Lung (tissue), 12 donors: ENCODE data around the gene CLIP2. TPM values are rescaled to one million over a fixed set of nuclear protein-coding genes. Genes with fewer than 3 reads are reported as not detected.

ENCODE experiments used
- ATAC-seq: fragments of 200-7000 bp; cut with Tn5 transposase; one replicate; pipeline ENCODE4 v1.9.1; 2020; ENCODE audit warnings: moderate number of reproducible peaks; ENCODE audit not compliant: insufficient read depth, low FRiP score
- DNase-seq, 3 donors: peaks; one replicate each; pipeline ENCODE4 v3.0.0-alpha.2; 2013 to 2017
- H3K27ac ChIP-seq, 2 donors: one replicate each; pipeline ENCODE4 v1.5.1; 2013; ENCODE audit warnings: mild to moderate bottlenecking in 2 of 2, moderate library complexity in 2 of 2, control low read depth in 1 of 2, inconsistent platforms in 1 of 2, low read depth in 1 of 2, low read length in 1 of 2
- H3K27me3 ChIP-seq, 3 donors: one replicate each; pipeline ENCODE4 v1.5.1; 2013; ENCODE audit warnings: low read length in 2 of 3; ENCODE audit not compliant: control insufficient read depth in 3 of 3, insufficient read depth in 3 of 3
- H3K36me3 ChIP-seq, 4 donors: one replicate each; pipeline ENCODE4 v1.5.1; 2013; ENCODE audit warnings: low read length in 4 of 4, mild to moderate bottlenecking in 1 of 4, moderate library complexity in 1 of 4; ENCODE audit not compliant: control insufficient read depth in 4 of 4, insufficient read depth in 4 of 4
- H3K4me1 ChIP-seq, 5 donors: one replicate each; pipeline ENCODE4 v1.5.1; 2013; ENCODE audit warnings: low read length in 5 of 5, mild to moderate bottlenecking in 2 of 5, moderate library complexity in 1 of 5; ENCODE audit not compliant: control insufficient read depth in 5 of 5, insufficient read depth in 5 of 5
- H3K4me3 ChIP-seq: one replicate; pipeline ENCODE4 v1.5.1; 2013; ENCODE audit warnings: mild to moderate bottlenecking, control low read depth, moderate library complexity
- H3K9ac ChIP-seq, 2 donors: one replicate each; pipeline ENCODE4 v1.5.1; 2013; ENCODE audit warnings: low read length in 2 of 2, control low read depth in 1 of 2; ENCODE audit not compliant: insufficient read depth in 1 of 2
- H3K9me3 ChIP-seq, 4 donors: one replicate each; pipeline ENCODE4 v1.5.1; 2013; ENCODE audit warnings: low read length in 3 of 4, mild to moderate bottlenecking in 1 of 4, moderate library complexity in 1 of 4; ENCODE audit not compliant: control insufficient read depth in 4 of 4, insufficient read depth in 3 of 4
- WGBS, 2 donors: extraction: QIAGEN DNeasy Blood & Tissue Kit; methylation state at CpG; one replicate each; pipeline ENCODE4 v1.1.7; 2013; 5-methylcytosine and 5-hydroxymethylcytosine counted together
- polyA plus RNA-seq, 2 donors: library from polyadenylated mRNA; stranded (reverse); fragments of 200-250 nt; gene quantifications; one replicate each; pipeline ENCODE4 v1.2.1, GENCODE V29; 2013
- total RNA-seq, 2 donors: library from RNA; depleted of rRNA in 1 of 2; stranded (reverse); fragments of >200 nt in 1 of 2; gene quantifications; one replicate each; pipeline ENCODE4 v1.2.1, GENCODE V29; 2014 to 2021
- TF ChIP-seq, protein P1 (sequence below): IDR thresholded peaks from 2 replicates; pipeline ENCODE4 v1.5.1; 2012; ENCODE audit warnings: mild to moderate bottlenecking; ENCODE audit errors: control extremely low read depth, extremely low read depth
- donor health status: control.
- donor health status: control.
- donor health status: Bipolar disorder and iron deficiency.
- donor health status: healthy.
- donor health status: DM: yes; HTN: yes; CAD: no.

The CLIP2 gene
- total and polyA plus RNA-seq, 4 donors, result 7.9 to 27.0 (median 14.9) TPM

GRCh38 chr7:74371381-74372341, 82.5 kb downstream of the CLIP2 start:
- TF ChIP-seq, protein P1, sequence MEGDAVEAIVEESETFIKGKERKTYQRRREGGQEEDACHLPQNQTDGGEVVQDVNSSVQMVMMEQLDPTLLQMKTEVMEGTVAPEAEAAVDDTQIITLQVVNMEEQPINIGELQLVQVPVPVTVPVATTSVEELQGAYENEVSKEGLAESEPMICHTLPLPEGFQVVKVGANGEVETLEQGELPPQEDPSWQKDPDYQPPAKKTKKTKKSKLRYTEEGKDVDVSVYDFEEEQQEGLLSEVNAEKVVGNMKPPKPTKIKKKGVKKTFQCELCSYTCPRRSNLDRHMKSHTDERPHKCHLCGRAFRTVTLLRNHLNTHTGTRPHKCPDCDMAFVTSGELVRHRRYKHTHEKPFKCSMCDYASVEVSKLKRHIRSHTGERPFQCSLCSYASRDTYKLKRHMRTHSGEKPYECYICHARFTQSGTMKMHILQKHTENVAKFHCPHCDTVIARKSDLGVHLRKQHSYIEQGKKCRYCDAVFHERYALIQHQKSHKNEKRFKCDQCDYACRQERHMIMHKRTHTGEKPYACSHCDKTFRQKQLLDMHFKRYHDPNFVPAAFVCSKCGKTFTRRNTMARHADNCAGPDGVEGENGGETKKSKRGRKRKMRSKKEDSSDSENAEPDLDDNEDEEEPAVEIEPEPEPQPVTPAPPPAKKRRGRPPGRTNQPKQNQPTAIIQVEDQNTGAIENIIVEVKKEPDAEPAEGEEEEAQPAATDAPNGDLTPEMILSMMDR, result no peak
- H3K36me3 ChIP-seq, result peaks cover 0 to 7% (median 4%) of the 10 kb centered on the region in 4 donors
- ATAC-seq (no peak), DNase-seq (peak; percentile 55 to 69 (median 68))
- no peaks in the 10 kb centered on the region for H3K27me3 ChIP-seq
- 41 to 61% methylated on average over 13 of the region's 13 CpGs for WGBS, 2 donors
- H3K9ac ChIP-seq, result no peak overlapping the region
- H3K4me3 ChIP-seq, result no peak overlapping the region
- H3K27ac ChIP-seq, result peak overlapping the region in 1 of 2 donors; percentile 1
- H3K9me3 ChIP-seq, result no peaks in the 10 kb centered on the region
- peaks cover 0 to 11% (median 3%) of the 10 kb centered on the region in 5 donors for H3K4me1 ChIP-seq

DNA sequence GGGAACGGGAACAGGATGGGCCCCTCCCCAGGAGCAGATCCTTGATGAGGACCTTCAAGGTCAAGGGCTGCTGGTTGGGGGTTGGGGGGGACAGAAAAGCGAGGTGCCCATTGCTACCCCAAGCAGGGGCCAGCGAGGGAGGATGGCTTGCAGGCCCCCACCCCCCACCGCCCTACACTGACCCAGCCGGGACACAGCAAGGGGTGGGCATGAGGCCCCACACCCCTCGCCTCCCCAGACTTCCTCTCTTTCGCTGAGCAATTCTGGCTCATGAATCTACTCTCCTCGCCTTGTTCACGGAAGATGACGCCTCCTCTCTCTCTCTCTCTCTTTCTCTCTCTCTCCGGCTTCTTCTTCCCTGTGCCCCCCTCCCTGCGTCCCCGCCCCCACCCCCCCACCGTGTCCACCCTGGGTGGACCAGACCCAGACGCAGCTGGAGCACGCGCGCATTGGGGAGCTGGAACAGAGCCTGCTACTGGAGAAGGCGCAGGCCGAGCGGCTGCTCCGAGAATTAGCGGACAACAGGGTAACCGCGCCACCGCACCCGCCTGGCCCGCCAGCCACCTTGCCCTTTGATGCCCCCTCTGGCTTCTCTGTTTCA, 83.4 kb downstream of the CLIP2 start:
- no peak overlapping the region for H3K9ac ChIP-seq
- H3K27me3 ChIP-seq, result no peaks in the 10 kb centered on the region
- H3K4me1 ChIP-seq, result peaks cover 0 to 11% (median 3%) of the 10 kb centered on the region in 5 donors
- ATAC-seq, result peak; percentile 58
- peaks cover 0 to 2% (median 0%) of the 10 kb centered on the region in 4 donors for H3K9me3 ChIP-seq
- peaks cover 0 to 12% (median 9%) of the 10 kb centered on the region in 4 donors for H3K36me3 ChIP-seq
- H3K27ac ChIP-seq, result no peak overlapping the region
- WGBS, 2 donors, result 32 to 41% methylated on average over 27 to 28 of the region's 28 CpGs
- peak; percentile 77 to 86 (median 79) for DNase-seq
- H3K4me3 ChIP-seq, result no peak overlapping the region
- TF ChIP-seq, protein P1, result no peak

DNA sequence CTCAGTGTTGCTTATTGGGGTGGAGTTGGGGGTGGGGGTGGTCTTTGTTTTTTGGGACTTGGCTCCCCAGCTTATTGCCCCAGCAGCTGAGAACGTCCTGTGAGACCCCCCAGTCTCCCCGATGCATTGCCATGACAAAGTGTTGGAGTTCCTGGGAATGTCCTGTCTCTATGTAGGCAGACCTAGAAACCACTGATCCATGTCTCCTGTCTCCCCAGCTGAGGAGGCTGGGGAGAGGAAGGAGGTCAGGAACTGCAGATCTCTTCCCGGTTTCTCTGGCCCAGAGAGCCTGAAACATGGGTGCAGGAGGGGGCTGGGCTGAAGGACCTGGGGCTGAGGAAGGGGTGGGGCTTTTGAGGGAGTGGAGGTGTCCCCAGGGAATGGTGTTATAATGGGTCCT, 84.3 kb downstream of the CLIP2 start:
- ATAC-seq, result no peak
- Histone ChIP-seq H3K4me3 (no peak overlapping the region), H3K9ac (no peak overlapping the region), H3K36me3 (peaks cover 0 to 12% (median 9%) of the 10 kb centered on the region in 4 donors), H3K27me3 (no peaks in the 10 kb centered on the region), H3K27ac (no peak overlapping the region), H3K4me1 (peaks cover 0 to 11% (median 3%) of the 10 kb centered on the region in 5 donors), H3K9me3 (peaks cover 0 to 2% (median 0%) of the 10 kb centered on the region in 4 donors)
- TF ChIP-seq, protein P1, result no peak
- WGBS, 2 donors, result 74 to 81% methylated on average over 3 of the region's 3 CpGs
- DNase-seq, result no peak
